K562 (cell line): ENCODE measurements around the gene GTF2H4. TPM values are rescaled to one million over a fixed set of nuclear protein-coding genes. Genes with fewer than 3 reads are reported as not detected.

Experiments
- CSDE1 ChIP-seq, 2 experiments: fragments of 450-650 bp; IDR thresholded peaks; 2 replicates each; pipeline ENCODE4 v1.6.1; 2016; ENCODE audit warnings: mild to moderate bottlenecking in 1 of 2
- ELF2 ChIP-seq: fragments of 250-450 bp; sonication (Bioruptor Pico); IDR thresholded peaks from 2 replicates; pipeline ENCODE4 v1.5.0; 2021; ENCODE audit warnings: mild to moderate bottlenecking
- GATAD2B ChIP-seq: fragments of 450-650 bp; IDR thresholded peaks from 2 replicates; pipeline ENCODE4 v1.6.1; 2017; ENCODE audit warnings: mild to moderate bottlenecking, borderline replicate concordance
- KDM5B ChIP-seq: fragments of 200-600 bp; sonication (generic); IDR thresholded peaks from 2 replicates; pipeline ENCODE4 v1.6.1; 2012; ENCODE audit warnings: low read depth, mild to moderate bottlenecking, moderate library complexity, low read length, control low read depth, inconsistent platforms; ENCODE audit not compliant: insufficient replicate concordance
- LEF1 ChIP-seq: fragments of 450-650 bp; IDR thresholded peaks from 2 replicates; pipeline ENCODE4 v1.6.1; 2016; ENCODE audit warnings: mild to moderate bottlenecking
- MBD2 ChIP-seq: sonication (generic); IDR thresholded peaks from 2 replicates; pipeline ENCODE4 v1.6.1; 2016; ENCODE audit warnings: low read depth, borderline replicate concordance
- NR2C1 ChIP-seq, 2 experiments: fragments of 450-650 bp; IDR thresholded peaks; 2 replicates each; pipeline ENCODE4 v1.6.1; 2017; ENCODE audit warnings: mild to moderate bottlenecking in 2 of 2, antibody characterized with exemption in 1 of 2, inconsistent platforms in 1 of 2, missing compliant biosample characterization in 1 of 2, missing genetic modification characterization in 1 of 2
- POLR2A ChIP-seq: fragments of 450-650 bp; conservative IDR thresholded peaks from 2 replicates; pipeline ENCODE4 v1.6.1; 2016
- RBM39 ChIP-seq: fragments of 200-400 bp; formaldehyde crosslinking; optimal IDR thresholded peaks from 2 replicates; pipeline ENCODE3; 2018; ENCODE audit warnings: low read depth, low read length
- SMC3 ChIP-seq: conservative IDR thresholded peaks from 2 replicates; pipeline ENCODE4 v1.6.1; 2011; ENCODE audit warnings: low read depth, low read length, improper control_type of control experiment; ENCODE audit not compliant: insufficient read depth
- U2AF2 ChIP-seq: fragments of 200-400 bp; formaldehyde crosslinking; optimal IDR thresholded peaks from 2 replicates; pipeline ENCODE3; 2017; ENCODE audit warnings: low read depth, mild to moderate bottlenecking, low read length
- ZC3H11A ChIP-seq: IDR thresholded peaks from 2 replicates; pipeline ENCODE4 v1.6.1; 2012; ENCODE audit warnings: low read depth, low read length, improper control_type of control experiment
- ZNF197 ChIP-seq: fragments of 200-800 bp; sonication (Bioruptor generic); IDR thresholded peaks from 2 replicates; pipeline ENCODE4 v1.6.1; 2016; ENCODE audit warnings: low read depth, missing genetic modification characterization, missing compliant biosample characterization
- polyA plus RNA-seq, 8 experiments: library from polyadenylated mRNA; depleted of rRNA in 4 of 8; stranded (reverse) in 5 of 8; unstranded in 3 of 8; fragments of >200 nt; fragmentation: Nextera tagmentation in 2 of 8; fragmentation: Illumina TruSeq in 1 of 8; extraction: Ambion mirVana in 2 of 8; extraction: Trizol in 1 of 8; gene quantifications; 2 replicates each; pipeline versions ENCODE4 v1.2.1 to v1.2.3, GENCODE V29; 2011 to 2014; ENCODE audit warnings: inconsistent platforms in 1 of 8, missing spikeins in 1 of 8
- total RNA-seq, 7 experiments: library from RNA; depleted of rRNA in 6 of 7; stranded (reverse); fragments of >200 nt in 6 of 7; fragmentation: Illumina TruSeq in 2 of 7; extraction: Trizol in 2 of 7; gene quantifications; 2 replicates each; pipeline versions ENCODE4 v1.2.1 to v1.2.3, GENCODE V29; 2011 to 2021; ENCODE audit warnings: low replicate concordance in 1 of 7
- TF ChIP-seq, protein P1 (sequence below), 2 experiments: fragments of 450-650 bp in 1 of 2; sonication (generic) in 1 of 2; formaldehyde crosslinking; conservative IDR thresholded peaks; 2 replicates each; pipeline versions ENCODE4 v1.4.0 to v1.8.1; 2020 to 2022; ENCODE audit warnings: mild to moderate bottlenecking in 1 of 2, missing genetic modification reagents in 1 of 2
- TF ChIP-seq, protein P2 (sequence below): IDR thresholded peaks from 2 replicates; pipeline ENCODE4 v1.6.1; 2011; ENCODE audit warnings: borderline replicate concordance, low read depth, mild to moderate bottlenecking, moderate library complexity, low read length; ENCODE audit not compliant: insufficient read depth, poor library complexity, severe bottlenecking
- TF ChIP-seq, protein P3 (sequence below): fragments of 250-450 bp; sonication (Bioruptor Pico); IDR thresholded peaks from 2 replicates; pipeline ENCODE4 v1.8.0; 2022; ENCODE audit warnings: moderate library complexity, mild to moderate bottlenecking, inconsistent platforms
- TF ChIP-seq, protein P4 (sequence below): fragments of 450-650 bp; IDR thresholded peaks from 2 replicates; pipeline ENCODE4 v1.6.1; 2017; ENCODE audit warnings: mild to moderate bottlenecking, moderate library complexity
- TF ChIP-seq, protein P5 (sequence below): fragments of 250-450 bp; sonication (Bioruptor Pico); IDR thresholded peaks from 2 replicates; pipeline ENCODE4 v1.9.0; 2021; ENCODE audit warnings: mild to moderate bottlenecking
- TF ChIP-seq, protein P6 (sequence below): sonication (generic); formaldehyde crosslinking; IDR thresholded peaks from 2 replicates; pipeline ENCODE4 v1.8.1; 2022; ENCODE audit warnings: missing genetic modification reagents

GTF2H4 gene
- total and polyA plus RNA-seq, 9 of the 15 experiments (the other 6 are each of a cell fraction or from before 2014, with no cell fraction given): 3.6 to 86.1 (median 39.6) TPM

DNA sequence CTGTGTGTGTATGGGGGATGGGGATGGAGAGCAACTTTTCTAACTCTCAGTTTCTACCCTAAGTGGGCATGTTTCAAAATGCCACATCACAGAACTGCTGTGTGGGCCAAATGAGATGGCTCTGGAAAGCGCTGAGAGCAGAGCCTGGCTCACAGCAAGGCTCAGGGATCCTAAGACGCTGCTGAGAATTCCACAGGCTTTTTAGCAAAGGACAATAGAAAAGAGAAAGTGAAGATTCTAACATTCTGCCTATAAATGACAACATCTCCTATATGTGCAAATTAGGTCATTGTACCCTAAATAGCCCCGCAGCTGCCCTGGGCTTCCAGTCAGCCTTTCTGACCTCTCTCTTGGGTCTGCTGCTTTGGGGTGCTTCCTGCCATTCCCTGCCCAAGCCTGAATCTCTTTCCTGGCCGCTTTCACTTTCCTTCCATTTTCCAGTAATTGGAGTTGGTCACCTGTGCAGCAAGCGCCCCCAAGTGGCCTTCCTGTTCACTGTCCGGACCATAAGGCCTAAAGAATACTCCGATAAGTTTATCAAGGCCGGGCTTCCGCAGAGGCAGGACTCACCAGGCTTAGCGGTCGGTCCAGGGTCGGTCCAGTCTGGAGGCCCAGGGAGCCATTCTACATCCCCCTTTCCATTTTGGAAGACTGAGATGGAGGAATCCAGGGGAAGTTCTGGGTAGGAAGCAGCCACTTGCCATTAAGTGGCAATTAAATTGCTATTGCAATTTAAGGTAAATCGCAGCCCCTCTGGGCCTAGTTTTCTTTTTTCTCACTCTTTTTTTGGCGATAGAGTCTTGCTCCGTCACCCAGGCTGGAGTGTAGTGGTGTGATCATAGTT is 30.4 kb upstream of the GTF2H4 start (continued):
- TF ChIP-seq, protein P1, sequence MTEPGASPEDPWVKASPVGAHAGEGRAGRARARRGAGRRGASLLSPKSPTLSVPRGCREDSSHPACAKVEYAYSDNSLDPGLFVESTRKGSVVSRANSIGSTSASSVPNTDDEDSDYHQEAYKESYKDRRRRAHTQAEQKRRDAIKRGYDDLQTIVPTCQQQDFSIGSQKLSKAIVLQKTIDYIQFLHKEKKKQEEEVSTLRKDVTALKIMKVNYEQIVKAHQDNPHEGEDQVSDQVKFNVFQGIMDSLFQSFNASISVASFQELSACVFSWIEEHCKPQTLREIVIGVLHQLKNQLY (CRISPR knock-in tag; conservative IDR thresholded peaks at IDR 0.05): no peak
- TF ChIP-seq CSDE1 (IDR thresholded peaks at IDR 0.05) (no peak), U2AF2 (no peak), ELF2 (no peak), RBM39 (peak; percentile 89), POLR2A (no peak), LEF1 (no peak), MBD2 (no peak), ZC3H11A (0 out of 2 replicates have a peak, but pooled peaks have one; percentile 87), GATAD2B (peak; percentile 66; the same call in 1 of the 2 replicates), NR2C1 (IDR thresholded peaks at IDR 0.05) (no peak), NR2C1 (tag; IDR thresholded peaks at IDR 0.05) (0 out of 2 replicates have a peak, but pooled peaks have one; percentile 44), ZNF197 (no peak), SMC3 (peak; percentile 91), KDM5B (peak; percentile 44)
- TF ChIP-seq, protein P2, sequence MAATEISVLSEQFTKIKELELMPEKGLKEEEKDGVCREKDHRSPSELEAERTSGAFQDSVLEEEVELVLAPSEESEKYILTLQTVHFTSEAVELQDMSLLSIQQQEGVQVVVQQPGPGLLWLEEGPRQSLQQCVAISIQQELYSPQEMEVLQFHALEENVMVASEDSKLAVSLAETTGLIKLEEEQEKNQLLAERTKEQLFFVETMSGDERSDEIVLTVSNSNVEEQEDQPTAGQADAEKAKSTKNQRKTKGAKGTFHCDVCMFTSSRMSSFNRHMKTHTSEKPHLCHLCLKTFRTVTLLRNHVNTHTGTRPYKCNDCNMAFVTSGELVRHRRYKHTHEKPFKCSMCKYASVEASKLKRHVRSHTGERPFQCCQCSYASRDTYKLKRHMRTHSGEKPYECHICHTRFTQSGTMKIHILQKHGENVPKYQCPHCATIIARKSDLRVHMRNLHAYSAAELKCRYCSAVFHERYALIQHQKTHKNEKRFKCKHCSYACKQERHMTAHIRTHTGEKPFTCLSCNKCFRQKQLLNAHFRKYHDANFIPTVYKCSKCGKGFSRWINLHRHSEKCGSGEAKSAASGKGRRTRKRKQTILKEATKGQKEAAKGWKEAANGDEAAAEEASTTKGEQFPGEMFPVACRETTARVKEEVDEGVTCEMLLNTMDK: peak; percentile 23
- TF ChIP-seq, protein P3, sequence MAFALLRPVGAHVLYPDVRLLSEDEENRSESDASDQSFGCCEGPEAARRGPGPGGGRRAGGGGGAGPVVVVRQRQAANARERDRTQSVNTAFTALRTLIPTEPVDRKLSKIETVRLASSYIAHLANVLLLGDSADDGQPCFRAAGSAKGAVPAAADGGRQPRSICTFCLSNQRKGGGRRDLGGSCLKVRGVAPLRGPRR (CRISPR knock-in tag): no peak
- TF ChIP-seq, protein P4, sequence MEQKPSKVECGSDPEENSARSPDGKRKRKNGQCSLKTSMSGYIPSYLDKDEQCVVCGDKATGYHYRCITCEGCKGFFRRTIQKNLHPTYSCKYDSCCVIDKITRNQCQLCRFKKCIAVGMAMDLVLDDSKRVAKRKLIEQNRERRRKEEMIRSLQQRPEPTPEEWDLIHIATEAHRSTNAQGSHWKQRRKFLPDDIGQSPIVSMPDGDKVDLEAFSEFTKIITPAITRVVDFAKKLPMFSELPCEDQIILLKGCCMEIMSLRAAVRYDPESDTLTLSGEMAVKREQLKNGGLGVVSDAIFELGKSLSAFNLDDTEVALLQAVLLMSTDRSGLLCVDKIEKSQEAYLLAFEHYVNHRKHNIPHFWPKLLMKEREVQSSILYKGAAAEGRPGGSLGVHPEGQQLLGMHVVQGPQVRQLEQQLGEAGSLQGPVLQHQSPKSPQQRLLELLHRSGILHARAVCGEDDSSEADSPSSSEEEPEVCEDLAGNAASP: no peak
- TF ChIP-seq, protein P5, sequence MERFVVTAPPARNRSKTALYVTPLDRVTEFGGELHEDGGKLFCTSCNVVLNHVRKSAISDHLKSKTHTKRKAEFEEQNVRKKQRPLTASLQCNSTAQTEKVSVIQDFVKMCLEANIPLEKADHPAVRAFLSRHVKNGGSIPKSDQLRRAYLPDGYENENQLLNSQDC: no peak
- TF ChIP-seq, protein P6, sequence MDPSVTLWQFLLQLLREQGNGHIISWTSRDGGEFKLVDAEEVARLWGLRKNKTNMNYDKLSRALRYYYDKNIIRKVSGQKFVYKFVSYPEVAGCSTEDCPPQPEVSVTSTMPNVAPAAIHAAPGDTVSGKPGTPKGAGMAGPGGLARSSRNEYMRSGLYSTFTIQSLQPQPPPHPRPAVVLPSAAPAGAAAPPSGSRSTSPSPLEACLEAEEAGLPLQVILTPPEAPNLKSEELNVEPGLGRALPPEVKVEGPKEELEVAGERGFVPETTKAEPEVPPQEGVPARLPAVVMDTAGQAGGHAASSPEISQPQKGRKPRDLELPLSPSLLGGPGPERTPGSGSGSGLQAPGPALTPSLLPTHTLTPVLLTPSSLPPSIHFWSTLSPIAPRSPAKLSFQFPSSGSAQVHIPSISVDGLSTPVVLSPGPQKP (CRISPR knock-in tag): no peak
